ENCODE results near the gene CORT. TPM values are rescaled to one million over a fixed set of nuclear protein-coding genes. Genes with fewer than 3 reads are reported as not detected.
A peak's percentile ranks its signal among the peaks of the same experiment; 100 is the strongest.

CORT gene
- total RNA-seq, 1 donor from 2014 or later = 0.77 TPM

- Mint-ChIP-seq H3K9me3 (ENCODE audit: unreplicated experiment) (no peaks in the 10 kb centered on the region), H3K4me1 (ENCODE audit: unreplicated experiment) (peaks cover 12% of the 10 kb centered on the region), H3K36me3 (ENCODE audit: low read depth, unreplicated experiment) (peaks cover 3% of the 10 kb centered on the region), H3K27me3 (ENCODE audit: unreplicated experiment) (peaks cover 5% of the 10 kb centered on the region), H3K27ac (ENCODE audit: unreplicated experiment) (peak overlapping the region; percentile 90), H3K4me3 (ENCODE audit: unreplicated experiment) (peak overlapping the region; percentile 95)
- no peak for TF ChIP-seq CTCF (IDR thresholded peaks at IDR 0.05; ENCODE audit: unreplicated experiment)
- DNase-seq (ENCODE audit: low spot score) = peak; percentile 27
Observed at GRCh38 chr1:10431070-10431730, 18.6 kb upstream of the CORT start.

DNA sequence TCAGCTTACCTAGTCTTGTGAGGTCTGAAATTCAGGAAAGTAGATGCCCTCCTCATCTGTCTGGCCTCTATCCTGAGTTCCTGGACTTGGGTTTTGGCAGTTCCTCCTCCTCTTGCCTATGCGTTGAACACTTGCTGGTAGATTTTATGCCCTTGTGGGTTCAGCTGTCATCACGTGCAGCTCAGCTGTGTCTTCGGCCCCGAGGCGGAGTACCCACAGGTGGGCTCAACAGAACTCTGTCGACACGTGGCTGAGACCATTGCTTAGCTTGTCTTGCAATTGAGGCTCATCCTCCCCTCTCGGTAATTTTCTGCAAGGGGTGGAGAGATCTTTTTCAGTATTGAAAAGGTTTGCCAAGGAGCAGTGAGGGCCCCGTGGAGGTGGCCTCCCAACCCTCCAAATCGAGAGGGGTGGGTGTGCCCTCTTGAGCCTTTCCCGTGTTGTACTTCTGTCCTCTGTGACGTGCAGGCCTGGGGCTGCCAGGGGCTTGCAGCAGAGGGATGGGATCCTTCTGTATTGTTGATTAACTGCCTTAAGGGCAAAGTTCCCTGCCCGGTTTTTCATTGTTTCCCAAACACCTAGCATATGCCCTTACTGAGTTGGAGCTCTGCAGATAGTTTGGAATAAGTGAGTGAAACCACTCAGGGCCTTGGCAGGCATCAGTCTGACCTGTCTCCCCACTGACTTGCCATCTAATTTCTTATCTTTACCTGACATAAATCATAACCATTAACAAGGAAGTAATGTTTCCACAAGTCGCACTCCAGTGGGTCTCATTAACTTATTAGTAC, 16.7 kb upstream of the CORT start:
- Mint-ChIP-seq H3K27ac (ENCODE audit: unreplicated experiment) (peak overlapping the region; percentile 57), H3K4me3 (ENCODE audit: unreplicated experiment) (no peak overlapping the region), H3K9me3 (ENCODE audit: unreplicated experiment) (no peaks in the 10 kb centered on the region), H3K27me3 (ENCODE audit: unreplicated experiment) (peaks cover 5% of the 10 kb centered on the region), H3K4me1 (ENCODE audit: unreplicated experiment) (peaks cover 12% of the 10 kb centered on the region), H3K36me3 (ENCODE audit: low read depth, unreplicated experiment) (peaks cover 3% of the 10 kb centered on the region)
- no peak for DNase-seq (ENCODE audit: low spot score)
- TF ChIP-seq CTCF (IDR thresholded peaks at IDR 0.05; ENCODE audit: unreplicated experiment) = no peak

- no peak for DNase-seq (ENCODE audit: low spot score)
- peaks cover 12% of the 10 kb centered on the region for H3K4me1 Mint-ChIP-seq (ENCODE audit: unreplicated experiment)
- no peak for TF ChIP-seq CTCF (IDR thresholded peaks at IDR 0.05; ENCODE audit: unreplicated experiment)
- H3K4me3 Mint-ChIP-seq (ENCODE audit: unreplicated experiment) = no peak overlapping the region
- H3K9me3 Mint-ChIP-seq (ENCODE audit: unreplicated experiment) = no peaks in the 10 kb centered on the region
- peaks cover 3% of the 10 kb centered on the region for H3K36me3 Mint-ChIP-seq (ENCODE audit: low read depth, unreplicated experiment)
- H3K27me3 Mint-ChIP-seq (ENCODE audit: unreplicated experiment) = peaks cover 5% of the 10 kb centered on the region
- H3K27ac Mint-ChIP-seq (ENCODE audit: unreplicated experiment) = no peak overlapping the region
Observed at GRCh38 chr1:10433790-10434189, 16.0 kb upstream of the CORT start.

GRCh38 chr1:10434590-10434989, 15.2 kb upstream of the CORT start:
- Mint-ChIP-seq H3K36me3 (ENCODE audit: low read depth, unreplicated experiment) (peaks cover 3% of the 10 kb centered on the region), H3K4me1 (ENCODE audit: unreplicated experiment) (peaks cover 12% of the 10 kb centered on the region), H3K4me3 (ENCODE audit: unreplicated experiment) (no peak overlapping the region), H3K27ac (ENCODE audit: unreplicated experiment) (no peak overlapping the region), H3K9me3 (ENCODE audit: unreplicated experiment) (no peaks in the 10 kb centered on the region), H3K27me3 (ENCODE audit: unreplicated experiment) (peaks cover 5% of the 10 kb centered on the region)
- TF ChIP-seq CTCF (IDR thresholded peaks at IDR 0.05; ENCODE audit: unreplicated experiment) = no peak
- no peak for DNase-seq (ENCODE audit: low spot score)

- TF ChIP-seq CTCF (IDR thresholded peaks at IDR 0.05; ENCODE audit: unreplicated experiment) = no peak
- no peaks in the 10 kb centered on the region for H3K4me1 Mint-ChIP-seq (ENCODE audit: unreplicated experiment)
- H3K36me3 Mint-ChIP-seq (ENCODE audit: low read depth, unreplicated experiment) = no peaks in the 10 kb centered on the region
- DNase-seq (ENCODE audit: low spot score) = no peak
- no peaks in the 10 kb centered on the region for H3K9me3 Mint-ChIP-seq (ENCODE audit: unreplicated experiment)
- H3K27me3 Mint-ChIP-seq (ENCODE audit: unreplicated experiment) = peaks cover 5% of the 10 kb centered on the region
- no peak overlapping the region for H3K27ac Mint-ChIP-seq (ENCODE audit: unreplicated experiment)
- no peak overlapping the region for H3K4me3 Mint-ChIP-seq (ENCODE audit: unreplicated experiment)
Observed at GRCh38 chr1:10437052-10437451, 12.8 kb upstream of the CORT start.
